Mucosa of stomach (tissue), 1 donor: ENCODE measurements around the gene NR1H4.

Experiments
- H3K27me3 ChIP-seq: one replicate; pipeline ENCODE4 v1.7.0; 2013; ENCODE audit warnings: mild to moderate bottlenecking, low read length; ENCODE audit not compliant: control insufficient read depth, insufficient read depth
- H3K36me3 ChIP-seq: one replicate; pipeline ENCODE4 v1.7.0; 2013; ENCODE audit warnings: low read length; ENCODE audit not compliant: control insufficient read depth, insufficient read depth
- H3K4me1 ChIP-seq: one replicate; pipeline ENCODE4 v1.7.0; 2013; ENCODE audit warnings: mild to moderate bottlenecking, low read length; ENCODE audit not compliant: control insufficient read depth, insufficient read depth
- H3K4me3 ChIP-seq: one replicate; pipeline ENCODE4 v1.7.0; 2013; ENCODE audit warnings: low read length
- H3K9ac ChIP-seq: one replicate; pipeline ENCODE4 v1.7.0; 2013; ENCODE audit warnings: mild to moderate bottlenecking, low read length, moderate library complexity
- H3K9me3 ChIP-seq: one replicate; pipeline ENCODE4 v1.7.0; 2013; ENCODE audit warnings: mild to moderate bottlenecking, low read length, moderate library complexity; ENCODE audit not compliant: control insufficient read depth
- donor health status: Pancreatic carcinoma.

NR1H4 gene

DNA sequence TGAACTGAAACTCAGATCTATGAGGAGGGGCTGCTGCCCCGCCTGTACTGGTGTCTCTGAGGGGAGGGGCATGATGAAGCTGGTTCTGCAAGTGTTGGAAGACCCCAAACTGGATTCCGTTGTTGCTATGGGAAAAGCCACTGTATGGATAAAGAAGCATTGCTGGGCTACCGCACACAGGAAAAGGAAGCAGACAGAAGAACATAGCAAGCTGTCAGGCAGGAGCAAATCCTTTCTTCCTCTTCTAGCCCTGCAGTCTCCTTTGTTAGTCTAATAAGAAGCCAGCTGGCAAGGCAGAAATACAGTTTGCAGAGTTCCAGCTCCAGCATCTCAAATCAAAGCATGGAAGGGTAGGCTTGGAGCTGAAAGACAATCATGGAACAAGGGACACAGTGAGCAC is 26.3 kb upstream of the NR1H4 start:
- Histone ChIP-seq H3K9ac (no peak overlapping the region), H3K9me3 (no peaks in the 10 kb centered on the region), H3K36me3 (no peaks in the 10 kb centered on the region), H3K4me3 (no peak overlapping the region), H3K4me1 (no peaks in the 10 kb centered on the region), H3K27me3 (no peaks in the 10 kb centered on the region)

DNA sequence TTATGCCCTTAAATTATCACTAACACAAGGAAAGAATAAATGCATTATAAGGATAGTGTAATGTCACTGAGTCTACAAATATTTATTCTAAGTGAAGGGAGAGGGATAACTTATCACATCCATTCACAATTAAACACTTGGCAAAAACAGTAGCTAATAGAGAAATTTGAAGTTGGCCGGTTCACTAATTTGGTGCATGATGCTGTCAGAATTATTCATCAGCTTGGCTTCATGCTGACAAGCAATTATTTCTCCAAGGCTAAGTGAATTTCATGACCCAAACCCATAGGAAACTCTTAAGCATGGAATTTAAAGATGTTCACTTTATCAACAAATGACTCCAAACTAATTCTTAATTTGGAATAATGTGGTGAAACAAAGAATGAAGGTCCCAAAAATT is 25.0 kb upstream of the NR1H4 start:
- no peak overlapping the region for H3K4me3 ChIP-seq
- H3K36me3 ChIP-seq = no peaks in the 10 kb centered on the region
- H3K4me1 ChIP-seq = no peaks in the 10 kb centered on the region
- H3K27me3 ChIP-seq = no peaks in the 10 kb centered on the region
- no peaks in the 10 kb centered on the region for H3K9me3 ChIP-seq
- no peak overlapping the region for H3K9ac ChIP-seq

DNA sequence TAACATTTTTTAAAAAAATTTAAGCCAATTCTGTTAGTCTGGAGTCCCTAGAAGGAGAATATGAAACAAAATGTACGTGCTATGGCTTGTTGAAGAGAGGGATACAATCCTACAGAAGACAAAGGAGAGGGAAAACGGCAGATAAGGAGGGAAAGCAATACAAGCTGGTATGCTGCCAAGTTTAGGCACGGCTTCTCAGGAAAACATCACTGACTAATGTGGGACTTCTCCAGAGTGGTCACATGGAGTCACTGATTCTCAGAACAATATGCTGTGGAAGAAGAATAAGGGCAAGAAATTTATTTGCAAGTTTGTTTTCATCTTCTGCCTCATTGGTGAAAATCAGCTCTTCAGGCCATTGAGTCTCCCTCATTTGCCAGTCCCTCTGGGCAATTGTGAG is 22.9 kb upstream of the NR1H4 start:
- Histone ChIP-seq H3K9me3 (no peaks in the 10 kb centered on the region), H3K36me3 (no peaks in the 10 kb centered on the region), H3K27me3 (no peaks in the 10 kb centered on the region), H3K9ac (no peak overlapping the region), H3K4me3 (no peak overlapping the region), H3K4me1 (no peaks in the 10 kb centered on the region)

DNA sequence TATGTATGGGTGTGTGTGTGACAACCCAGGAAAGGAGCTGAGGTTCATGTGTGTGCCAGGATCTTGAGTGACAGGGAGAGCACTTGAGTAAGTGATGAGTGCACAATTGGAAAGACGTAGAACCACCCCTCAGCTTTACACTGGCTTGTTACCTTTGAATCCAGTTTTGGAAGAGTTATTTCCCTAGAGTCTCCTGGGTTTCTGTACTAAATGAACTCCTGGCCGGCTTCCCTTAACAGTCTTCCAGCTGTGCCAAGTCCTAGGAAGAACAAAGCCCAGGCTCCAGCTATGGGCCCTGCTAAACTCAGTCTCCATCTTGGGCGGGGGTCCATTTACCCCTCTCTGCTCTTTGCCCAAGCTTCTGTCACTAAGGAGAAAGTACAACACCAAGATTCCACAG is 19.7 kb upstream of the NR1H4 start:
- Histone ChIP-seq H3K9me3 (no peaks in the 10 kb centered on the region), H3K4me3 (no peak overlapping the region), H3K36me3 (no peaks in the 10 kb centered on the region), H3K27me3 (no peaks in the 10 kb centered on the region), H3K9ac (no peak overlapping the region), H3K4me1 (no peaks in the 10 kb centered on the region)

DNA sequence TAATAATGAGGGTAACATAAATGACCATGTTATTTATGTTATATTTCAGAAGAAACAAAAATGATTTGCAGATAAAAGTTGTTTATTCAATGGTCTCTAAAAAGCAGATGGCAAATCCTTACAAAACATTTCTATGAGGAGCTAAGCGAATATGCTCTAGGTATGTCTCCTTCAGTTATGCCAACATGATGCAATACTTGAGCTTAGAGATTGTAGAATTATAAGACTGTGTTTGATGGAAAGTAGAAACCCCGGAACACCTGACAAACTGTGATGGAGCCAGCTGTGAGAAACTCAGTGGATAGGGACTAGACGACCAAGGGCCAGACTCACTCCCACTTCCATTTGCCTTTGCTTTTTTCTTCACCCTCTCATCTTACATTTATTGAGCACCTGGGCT is 17.8 kb upstream of the NR1H4 start:
- Histone ChIP-seq H3K27me3 (no peaks in the 10 kb centered on the region), H3K9me3 (no peaks in the 10 kb centered on the region), H3K9ac (no peak overlapping the region), H3K4me3 (no peak overlapping the region), H3K4me1 (no peaks in the 10 kb centered on the region), H3K36me3 (no peaks in the 10 kb centered on the region)

DNA sequence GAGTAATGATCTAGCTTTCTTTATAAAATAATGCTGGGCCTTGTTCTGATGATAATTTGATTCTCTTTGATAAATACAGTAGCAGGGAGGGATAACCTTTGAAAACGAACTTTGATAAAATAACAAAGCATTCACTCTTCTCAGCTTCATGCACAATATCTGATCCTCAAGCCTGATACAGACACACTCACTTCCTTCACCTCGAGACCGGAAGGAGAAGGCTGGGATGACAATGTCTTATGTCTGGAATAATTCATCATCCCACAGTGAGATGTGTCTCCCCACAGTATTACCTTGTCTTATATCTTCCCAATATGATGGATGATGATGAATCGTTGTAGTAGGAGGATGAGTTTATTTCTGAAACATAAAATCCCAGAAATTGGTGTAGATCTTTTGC is 15.5 kb upstream of the NR1H4 start:
- no peaks in the 10 kb centered on the region for H3K36me3 ChIP-seq
- H3K4me3 ChIP-seq = no peak overlapping the region
- no peaks in the 10 kb centered on the region for H3K9me3 ChIP-seq
- no peaks in the 10 kb centered on the region for H3K27me3 ChIP-seq
- H3K9ac ChIP-seq = no peak overlapping the region
- no peaks in the 10 kb centered on the region for H3K4me1 ChIP-seq

DNA sequence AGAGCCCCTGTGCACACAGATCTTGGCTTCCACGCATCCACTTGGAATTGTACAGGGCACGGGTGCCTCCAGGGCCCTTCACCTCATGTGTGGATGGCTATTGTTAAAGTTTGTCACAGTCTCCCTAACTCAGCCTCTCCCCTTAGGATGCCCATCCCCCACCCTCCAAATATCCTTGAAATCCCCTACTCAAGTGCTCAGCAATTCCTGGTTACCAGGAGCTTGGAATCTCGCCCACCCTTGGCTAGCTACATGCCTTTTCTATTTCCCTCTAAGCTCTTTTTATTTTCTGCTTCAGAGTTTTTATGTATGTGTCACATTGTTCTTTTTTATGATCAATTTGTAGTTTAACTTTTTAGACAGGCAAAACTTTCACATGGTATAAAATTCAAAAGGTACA is 13.0 kb upstream of the NR1H4 start:
- Histone ChIP-seq H3K9ac (no peak overlapping the region), H3K9me3 (no peaks in the 10 kb centered on the region), H3K27me3 (no peaks in the 10 kb centered on the region), H3K4me3 (no peak overlapping the region), H3K4me1 (no peaks in the 10 kb centered on the region), H3K36me3 (no peaks in the 10 kb centered on the region)

DNA sequence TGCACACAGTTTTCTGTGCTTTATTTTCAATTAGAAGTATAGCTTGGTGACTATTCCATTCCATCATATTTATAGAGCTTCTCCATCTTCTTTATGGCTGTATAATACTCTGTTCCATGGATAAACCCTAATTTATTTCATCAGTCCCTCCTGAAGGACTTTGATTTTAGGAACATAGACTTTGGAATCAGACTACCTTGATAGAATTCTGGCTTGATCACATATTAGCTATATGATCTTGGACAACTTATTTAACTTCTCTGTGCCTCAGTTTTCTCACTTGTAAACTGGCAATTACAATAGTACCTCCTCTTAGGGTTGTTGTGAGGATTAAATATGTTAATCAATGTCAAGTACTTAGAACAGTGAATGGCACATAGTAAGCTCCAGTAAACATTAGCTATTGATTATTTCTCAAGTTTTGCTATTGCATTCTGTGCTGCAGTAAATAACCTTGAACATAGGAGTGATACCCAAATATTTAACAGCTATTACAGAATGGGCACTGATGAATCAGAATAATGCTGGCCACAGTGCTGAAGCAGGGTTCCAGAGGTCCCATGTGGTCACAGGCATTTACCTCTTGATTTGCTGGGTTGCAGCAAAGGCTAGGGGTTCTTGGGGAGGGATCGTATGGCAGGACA is 12.2 kb upstream of the NR1H4 start:
- Histone ChIP-seq H3K27me3 (no peaks in the 10 kb centered on the region), H3K4me1 (no peaks in the 10 kb centered on the region), H3K4me3 (no peak overlapping the region), H3K9ac (no peak overlapping the region), H3K36me3 (no peaks in the 10 kb centered on the region), H3K9me3 (no peaks in the 10 kb centered on the region)

DNA sequence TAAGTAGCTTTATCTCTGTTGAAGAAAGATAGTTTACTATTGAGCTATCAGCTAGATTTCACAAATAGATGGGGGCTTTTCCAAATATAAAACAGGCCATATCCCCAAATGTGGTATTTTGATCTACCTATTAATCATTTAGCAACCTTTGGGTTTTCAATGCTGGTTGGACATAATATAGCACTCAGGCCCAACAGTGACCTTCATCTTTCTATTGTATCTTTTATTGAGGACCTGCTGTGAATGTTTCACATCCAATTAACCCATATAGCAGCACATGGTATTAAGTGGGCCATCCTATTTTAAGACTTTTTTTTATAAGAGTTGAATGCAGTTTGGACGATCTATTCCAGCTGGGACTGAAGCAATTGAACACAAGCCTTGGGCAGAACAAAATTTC is 10.0 kb upstream of the NR1H4 start:
- Histone ChIP-seq H3K9me3 (no peaks in the 10 kb centered on the region), H3K9ac (no peak overlapping the region), H3K4me1 (no peaks in the 10 kb centered on the region), H3K36me3 (no peaks in the 10 kb centered on the region), H3K27me3 (no peaks in the 10 kb centered on the region), H3K4me3 (no peak overlapping the region)

DNA sequence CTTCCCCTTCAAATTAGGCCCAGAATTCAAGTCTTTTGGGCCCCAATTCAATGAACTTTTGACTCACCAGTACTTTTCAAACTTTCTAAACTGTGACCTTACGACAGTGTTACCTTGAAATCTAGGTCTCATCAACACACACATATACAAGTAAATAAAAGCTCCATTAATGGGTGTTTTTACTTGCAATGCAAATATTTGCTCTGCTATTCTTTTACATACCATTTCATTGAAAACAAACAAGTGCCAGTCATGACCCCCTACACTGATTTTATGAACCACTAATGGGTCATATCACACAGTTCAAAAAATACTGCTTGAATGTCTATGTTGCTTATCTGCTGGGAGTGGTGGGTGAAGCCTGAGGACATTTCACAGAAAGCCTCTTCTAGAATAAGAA is 9.1 kb upstream of the NR1H4 start:
- Histone ChIP-seq H3K9me3 (no peaks in the 10 kb centered on the region), H3K9ac (no peak overlapping the region), H3K36me3 (no peaks in the 10 kb centered on the region), H3K4me3 (no peak overlapping the region), H3K27me3 (no peaks in the 10 kb centered on the region), H3K4me1 (no peaks in the 10 kb centered on the region)

DNA sequence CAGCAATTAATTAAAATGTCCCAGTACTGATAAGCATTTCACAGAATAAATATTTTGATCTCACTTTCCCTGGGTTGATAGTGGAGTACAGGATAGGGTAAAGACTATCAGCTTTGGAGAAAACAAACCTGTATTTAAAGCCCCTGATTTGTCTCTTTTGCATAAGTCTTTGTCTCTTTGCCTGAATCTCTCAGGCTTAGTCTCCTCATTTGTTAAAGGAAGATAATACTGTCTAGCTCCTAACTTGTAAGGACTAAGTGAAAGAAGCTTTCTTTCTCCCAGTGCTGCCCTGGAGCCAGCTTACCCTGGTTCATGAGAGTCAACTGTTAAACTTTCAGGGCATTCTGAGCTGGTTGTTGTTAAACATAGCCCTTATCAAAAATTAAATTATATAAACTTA is 5.5 kb upstream of the NR1H4 start:
- no peaks in the 10 kb centered on the region for H3K27me3 ChIP-seq
- no peaks in the 10 kb centered on the region for H3K9me3 ChIP-seq
- H3K4me3 ChIP-seq = no peak overlapping the region
- no peaks in the 10 kb centered on the region for H3K4me1 ChIP-seq
- H3K36me3 ChIP-seq = no peaks in the 10 kb centered on the region
- no peak overlapping the region for H3K9ac ChIP-seq

DNA sequence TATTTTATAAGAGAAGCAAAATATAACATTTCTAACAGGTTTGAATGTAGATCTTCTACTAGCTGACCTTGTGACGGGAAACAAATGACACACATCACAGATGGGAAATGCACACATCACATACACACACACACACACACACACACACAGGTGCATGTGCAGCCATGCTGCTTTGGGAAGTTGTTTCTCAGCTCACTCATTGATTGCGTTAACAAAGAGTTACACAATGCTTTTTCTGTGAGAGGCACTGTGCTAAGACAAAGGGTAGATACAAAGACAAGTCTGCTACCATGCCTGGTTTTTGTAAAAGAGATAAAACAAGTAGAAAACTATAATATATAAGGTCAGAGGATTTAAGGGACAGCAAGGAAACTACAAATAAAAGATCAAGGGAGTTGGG is 1.3 kb upstream of the NR1H4 start:
- Histone ChIP-seq H3K4me1 (no peaks in the 10 kb centered on the region), H3K9ac (no peak overlapping the region), H3K36me3 (no peaks in the 10 kb centered on the region), H3K27me3 (no peaks in the 10 kb centered on the region), H3K4me3 (no peak overlapping the region), H3K9me3 (no peaks in the 10 kb centered on the region)

DNA sequence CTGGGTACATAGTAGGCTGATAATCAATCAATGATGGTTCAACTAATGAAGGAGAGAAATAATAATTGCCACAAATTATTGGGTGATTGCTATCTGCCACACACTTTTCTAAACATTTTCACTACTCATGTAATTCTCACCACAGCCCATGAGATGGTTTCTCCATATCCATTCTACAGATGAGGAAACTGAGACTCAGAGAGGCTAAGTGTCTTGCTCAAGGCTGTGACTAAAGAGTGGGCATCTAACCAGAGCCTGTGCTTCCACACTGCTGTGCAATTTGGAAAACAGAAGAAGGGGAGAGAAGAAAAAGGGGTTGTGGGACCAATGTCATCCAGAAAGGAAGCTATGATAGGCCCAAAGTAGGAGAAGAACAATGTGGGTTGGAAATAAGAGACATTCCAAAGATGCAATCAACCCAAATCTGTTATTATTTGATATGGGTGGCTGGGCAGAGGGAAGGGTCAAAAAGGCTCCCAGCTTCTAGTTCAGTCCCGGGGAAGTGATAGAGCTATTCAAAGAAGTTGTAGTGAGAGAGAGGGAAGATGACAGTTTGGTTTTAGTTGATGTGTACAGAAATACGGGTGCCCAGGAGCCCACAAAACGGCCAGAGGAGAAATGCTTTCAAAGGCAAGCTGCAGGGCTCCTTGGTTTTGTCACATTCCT is 483 bp upstream of the NR1H4 start:
- Histone ChIP-seq H3K27me3 (no peaks in the 10 kb centered on the region), H3K36me3 (no peaks in the 10 kb centered on the region), H3K9ac (no peak overlapping the region), H3K4me3 (no peak overlapping the region), H3K4me1 (no peaks in the 10 kb centered on the region), H3K9me3 (no peaks in the 10 kb centered on the region)
